Heart right ventricle (tissue), 16 donors: ENCODE measurements around the gene SLC12A1. TPM values are rescaled to one million over a fixed set of nuclear protein-coding genes. Genes with fewer than 3 reads are reported as not detected.
A peak's percentile ranks its signal among the peaks of the same experiment; 100 is the strongest.

Source experiments
- ATAC-seq, 8 donors: fragments of 200-7000 bp; cut with Tn5 transposase; one replicate each; pipeline ENCODE4 v1.9.1; 2020; ENCODE audit warnings: mild to moderate bottlenecking in 8 of 8, moderate library complexity in 8 of 8, moderate number of reproducible peaks in 1 of 8
- DNase-seq, 2 donors: peaks; one replicate each; pipeline ENCODE4 v3.0.0-alpha.2; 2020
- H3K27ac ChIP-seq, 10 donors: fragments of 200-600 bp; sonication (generic) in 2 of 10; one replicate each; pipeline versions ENCODE4 v1.5.0 to v1.8.0; 2020 to 2022; ENCODE audit warnings: mild to moderate bottlenecking in 3 of 10
- H3K27me3 ChIP-seq, 7 donors: fragments of 200-600 bp; one replicate each; pipeline ENCODE4 v1.8.0; 2021 to 2022; ENCODE audit warnings: mild to moderate bottlenecking in 2 of 7
- H3K36me3 ChIP-seq, 9 donors: fragments of 200-600 bp; sonication (generic) in 1 of 9; one replicate each; pipeline versions ENCODE4 v1.5.0 to v1.8.0; 2020 to 2022; ENCODE audit warnings: mild to moderate bottlenecking in 2 of 9
- H3K4me1 ChIP-seq, 9 donors: fragments of 200-600 bp; sonication (generic) in 1 of 9; one replicate each; pipeline versions ENCODE4 v1.5.0 to v1.8.0; 2020 to 2022; ENCODE audit warnings: mild to moderate bottlenecking in 4 of 9
- H3K4me3 ChIP-seq, 10 donors: fragments of 200-600 bp; sonication (generic) in 2 of 10; one replicate each; pipeline versions ENCODE4 v1.5.0 to v1.8.0; 2020 to 2022; ENCODE audit warnings: mild to moderate bottlenecking in 7 of 10, moderate library complexity in 2 of 10
- H3K9me3 ChIP-seq, 11 donors: fragments of 200-600 bp in 10 of 11; sonication (generic) in 2 of 11; one replicate each; pipeline versions ENCODE4 v1.5.0 to v1.8.0; 2013 to 2022; ENCODE audit warnings: mild to moderate bottlenecking in 2 of 11, control low read depth in 1 of 11, moderate library complexity in 1 of 11
- CTCF ChIP-seq, 9 donors: fragments of 200-600 bp; sonication (generic) in 2 of 9; IDR thresholded peaks; one replicate each; pipeline versions ENCODE4 v1.5.0 to v1.8.0; 2021 to 2022; ENCODE audit warnings: antibody characterized with exemption in 9 of 9, mild to moderate bottlenecking in 5 of 9, moderate library complexity in 1 of 9
- WGBS, 2 donors: extraction: QIAGEN DNeasy Blood & Tissue Kit; methylation state at CpG; one replicate each; pipeline ENCODE4 v1.1.7; 2013; ENCODE audit warnings: inconsistent platforms in 1 of 2; 5-methylcytosine and 5-hydroxymethylcytosine counted together
- intact Hi-C, 10 donors: fragments of 100-400 bp; cut with DNase I; formaldehyde crosslinking; loops; one replicate each; pipeline versions ENCODE4 v1.11.1 to v1.14.2; 2022
- polyA plus RNA-seq, 2 donors: library from polyadenylated mRNA; stranded (reverse); fragments of 200-250 nt; gene quantifications; one replicate each; pipeline ENCODE4 v1.2.3, GENCODE V29; 2013
- total RNA-seq, 10 donors: library from RNA; stranded (reverse); fragmentation: NEBNext Ultra II Directional in 3 of 10; extraction: Animal tissue kit (Norgen Biotek cat#: 25700) in 3 of 10; gene quantifications; one replicate each; pipeline versions ENCODE4 v1.2.1 to v1.2.4, GENCODE V29; 2021 to 2023
- donor health status: Arrhythmogenic right ventricular cardiomyopathy.
- donor health status: ischemic (EF 13 %, LVEDD 7.1; RV severe dilation, severe dysfunction).
- donor health status: healthy with polysubstance abuse.
- donor health status: DM: no; HTN: yes; CAD: no.
- donor health status: DM: no; HTN: no; CAD: no.
- donor health status: ischemic (EF 25% LVEDD 6.9; RV normal size, moderate dysfunction).
- donor health status: ischemic (EF 25% LVEDD 5.7; RV mildly dilated, moderate dysfunction).
- donor health status: healthy.
- donor health status: DM: yes; HTN: yes; CAD: no.
- donor health status: Ischemic cardiomyopathy.
- donor health status: ischemic (EF 35%, LVEDD 5.7; RV mildly dilated, moderate dysfunction).
- donor health status: nonischemic (EF 11% LVEDD 7.7; RV severe dilation, severe dysfunction).
- donor health status: DM: yes; HTN: yes; CAD: no.
- donor health status: PGD.
- donor health status: ischemic (EF 29% LVEDD 5.4; RV normal size, mild dysfunction).
- donor health status: nonischemic (EF 23%, LVEDD 6.1; RV moderate dilation, normal function).

The SLC12A1 gene
- total and polyA plus RNA-seq, 12 donors: not detected

GRCh38 chr15:48176112-48176511 is 30.0 kb upstream of the SLC12A1 start:
- Histone ChIP-seq H3K9me3 (peaks cover 0 to 26% (median 0%) of the 10 kb centered on the region in 11 donors), H3K4me1 (peaks cover 0 to 18% (median 8%) of the 10 kb centered on the region in 9 donors), H3K27ac (no peak overlapping the region), H3K4me3 (no peak overlapping the region), H3K27me3 (peaks cover 0 to 39% (median 3%) of the 10 kb centered on the region in 7 donors), H3K36me3 (no peaks in the 10 kb centered on the region)
- DNase-seq (no peak), ATAC-seq (no peak)
- 83% methylated on average over 4 of the region's 4 CpGs for WGBS, 2 donors
- no peak for TF ChIP-seq CTCF (IDR thresholded peaks at IDR 0.05)
- intact Hi-C loops: no loop called here

GRCh38 chr15:48176957-48177356 is 29.1 kb upstream of the SLC12A1 start:
- Histone ChIP-seq H3K27me3 (peaks cover 0 to 44% (median 6%) of the 10 kb centered on the region in 7 donors), H3K4me3 (peak overlapping the region in 9 of 10 donors; percentile 53 to 78 (median 66)), H3K36me3 (no peaks in the 10 kb centered on the region), H3K4me1 (peaks cover 0 to 18% (median 8%) of the 10 kb centered on the region in 9 donors), H3K9me3 (peaks cover 0 to 23% (median 0%) of the 10 kb centered on the region in 11 donors), H3K27ac (peak overlapping the region in 4 of 10 donors; percentile 56 to 89 (median 83))
- intact Hi-C loops: no loop called here
- no peak for TF ChIP-seq CTCF (IDR thresholded peaks at IDR 0.05)
- WGBS, 2 donors: 66 to 76% methylated on average over 2 of the region's 2 CpGs
- DNase-seq (no peak), ATAC-seq (no peak)

GRCh38 chr15:48177383-48177765 is 28.7 kb upstream of the SLC12A1 start:
- Histone ChIP-seq H3K27me3 (peaks cover 0 to 44% (median 6%) of the 10 kb centered on the region in 7 donors), H3K27ac (peak overlapping the region in 7 of 10 donors; percentile 36 to 89 (median 74)), H3K36me3 (no peaks in the 10 kb centered on the region), H3K4me1 (peaks cover 0 to 18% (median 8%) of the 10 kb centered on the region in 9 donors), H3K4me3 (peak overlapping the region; percentile 53 to 78 (median 65)), H3K9me3 (peaks cover 0 to 19% (median 0%) of the 10 kb centered on the region in 11 donors)
- 2 to 3% methylated on average over 10 of the region's 10 CpGs for WGBS, 2 donors
- intact Hi-C loops: no loop called here
- no peak for TF ChIP-seq CTCF (IDR thresholded peaks at IDR 0.05)
- ATAC-seq: peak; percentile 72 to 88 (median 82)
- DNase-seq: peak in 1 of 2 donors; percentile 9

GRCh38 chr15:48177766-48178647 is 28.1 kb upstream of the SLC12A1 start, which contains the start of gene MYEF2:
TSS of gene MYEF2 (minus strand) at chr15:48178295. CDS start at chr15:48178237, 58 bp downstream.
- Histone ChIP-seq H3K36me3 (no peaks in the 10 kb centered on the region), H3K4me1 (peaks cover 0 to 18% (median 8%) of the 10 kb centered on the region in 9 donors), H3K4me3 (peak within 1 kb of the TSS; percentile 53 to 78 (median 65)), H3K27me3 (peaks cover 0 to 44% (median 6%) of the 10 kb centered on the region in 7 donors), H3K27ac (peak within 1 kb of the TSS in 7 of 10 donors; percentile 36 to 89 (median 74)), H3K9me3 (peaks cover 0 to 13% (median 0%) of the 10 kb centered on the region in 11 donors)
- intact Hi-C loops: no loop called here
- WGBS, 2 donors: 2% methylated on average over 66 to 71 of the region's 71 CpGs
- ATAC-seq (peak; percentile 82 to 94 (median 86)), DNase-seq (peak; percentile 59 to 71)
- no peak for TF ChIP-seq CTCF (IDR thresholded peaks at IDR 0.05)
